ENCODE data around the gene COQ8B.

The COQ8B gene

DNA sequence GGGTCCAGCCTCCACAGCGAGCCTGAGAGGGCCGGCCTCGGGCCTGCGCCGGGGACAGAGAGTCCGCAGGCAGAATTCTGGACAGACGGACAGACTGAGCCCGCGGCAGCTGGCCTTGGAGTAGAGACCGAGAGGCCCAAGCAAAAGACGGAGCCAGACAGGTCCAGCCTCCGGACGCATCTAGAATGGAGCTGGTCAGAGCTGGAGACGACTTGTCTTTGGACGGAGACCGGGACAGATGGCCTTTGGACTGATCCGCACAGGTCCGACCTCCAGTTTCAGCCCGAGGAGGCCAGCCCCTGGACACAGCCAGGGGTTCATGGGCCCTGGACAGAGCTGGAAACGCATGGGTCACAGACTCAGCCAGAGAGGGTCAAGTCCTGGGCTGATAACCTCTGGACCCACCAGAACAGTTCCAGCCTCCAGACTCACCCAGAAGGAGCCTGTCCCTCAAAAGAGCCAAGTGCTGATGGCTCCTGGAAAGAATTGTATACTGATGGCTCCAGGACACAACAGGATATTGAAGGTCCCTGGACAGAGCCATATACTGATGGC lies 716 bp upstream of the COQ8B start:
- no peak for DNase-seq (ENCODE audit: low spot score)

DNA sequence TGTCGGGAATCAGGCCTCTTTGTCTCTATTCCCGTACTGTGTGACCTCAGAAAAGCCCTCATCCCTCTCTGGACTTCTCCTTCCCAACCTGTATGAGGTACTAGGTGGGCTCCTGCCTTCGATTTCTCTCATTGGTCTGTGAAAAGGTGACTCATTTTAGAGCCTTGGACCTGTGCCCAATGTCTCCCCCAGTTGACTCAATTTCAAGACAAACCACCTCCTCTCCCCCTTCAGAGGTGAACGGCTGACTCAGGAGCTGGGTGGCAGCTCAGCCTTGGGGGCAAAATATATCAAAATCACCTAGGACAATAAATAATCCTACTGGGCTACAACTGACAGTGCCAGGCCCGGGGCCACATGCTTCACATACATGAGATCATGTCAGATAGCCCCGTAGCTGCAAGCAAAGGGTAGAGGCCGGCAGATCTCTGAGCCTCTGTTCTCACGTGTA lies 630 bp downstream of the COQ8B start:
- DNase-seq (ENCODE audit: low spot score), result peak; percentile 91

DNA sequence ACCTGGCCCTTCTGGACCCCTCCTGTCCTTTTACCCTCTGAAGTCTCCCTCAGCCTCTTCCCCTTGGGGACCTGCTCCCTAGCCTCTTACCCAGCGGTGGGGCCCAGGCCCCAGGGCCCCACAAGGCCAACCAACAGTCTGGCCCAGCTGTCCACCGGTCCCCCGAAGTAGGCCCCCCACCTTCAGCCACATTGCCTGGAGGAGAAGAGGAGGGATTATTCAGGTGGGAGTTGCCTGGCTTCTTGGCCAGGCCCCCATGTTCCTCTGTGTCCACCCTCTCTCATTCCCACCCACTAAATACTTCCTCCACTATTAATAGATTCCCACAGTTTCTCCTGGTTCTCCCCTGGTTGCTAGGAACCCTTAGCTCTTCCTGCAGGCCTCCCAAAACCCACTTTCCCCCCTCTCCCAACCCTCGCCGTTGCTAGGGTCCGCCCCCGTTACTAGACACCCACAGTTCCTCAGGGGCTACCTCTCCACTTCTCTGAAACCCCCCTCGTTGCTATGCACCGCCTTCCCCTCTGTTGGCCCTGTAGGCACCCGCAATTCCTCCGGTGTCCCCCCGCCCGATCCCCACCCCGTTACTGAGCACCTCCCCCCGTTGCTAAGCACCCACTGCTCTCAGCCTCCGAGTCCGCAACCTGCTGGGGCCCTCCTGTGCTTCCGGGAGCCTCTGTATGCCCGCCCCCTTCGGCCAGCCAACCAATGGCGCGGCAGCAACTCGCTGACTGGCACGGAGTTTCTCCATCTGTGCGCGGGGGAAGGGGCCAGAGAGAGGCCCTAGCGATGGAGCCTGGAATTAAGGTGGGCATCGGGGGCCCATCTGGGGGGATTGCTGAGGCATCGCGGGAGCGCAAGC lies 2.0 kb downstream of the COQ8B start:
- peak; percentile 97 for DNase-seq (ENCODE audit: low spot score)

DNA sequence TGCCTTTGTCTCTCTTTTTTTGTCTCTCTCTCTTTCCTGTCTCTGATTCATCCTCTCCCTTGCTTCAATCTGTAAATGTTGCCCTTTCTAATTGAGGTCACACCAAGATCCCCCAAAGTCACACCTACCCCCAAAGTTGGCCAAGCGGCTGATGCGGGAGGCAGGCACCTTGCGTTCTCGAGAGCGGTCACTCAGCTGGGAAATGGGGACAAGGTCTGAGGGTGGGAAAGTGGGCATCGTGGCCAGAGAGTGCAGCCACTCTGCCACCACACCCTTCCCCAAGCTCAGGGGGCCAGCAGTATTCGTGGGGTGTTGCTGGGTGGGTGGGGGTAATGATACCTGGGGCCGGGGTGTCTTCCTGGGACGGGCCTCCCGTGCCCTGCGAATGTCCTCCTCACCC lies 2.7 kb downstream of the COQ8B start:
- DNase-seq (ENCODE audit: low spot score), result no peak

DNA sequence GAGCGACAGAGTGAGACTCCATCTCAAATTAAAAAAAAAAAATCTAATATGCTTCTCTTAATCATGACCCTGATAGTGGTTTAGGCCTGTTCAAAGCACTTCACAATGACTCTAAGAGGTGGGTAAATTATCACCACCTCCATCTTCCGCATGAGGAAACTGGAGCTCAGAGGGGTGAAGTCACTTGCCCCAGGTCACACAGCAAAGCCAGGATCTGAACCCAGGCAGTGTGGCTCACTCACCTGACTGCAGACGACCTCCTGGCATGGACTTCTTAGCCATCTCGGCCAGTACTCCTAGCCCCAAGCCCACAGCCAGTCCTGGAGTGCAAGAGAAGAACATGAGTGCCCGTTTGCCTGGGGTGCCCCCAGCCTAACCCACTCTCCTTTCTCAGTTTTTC lies 6.9 kb downstream of the COQ8B start:
- DNase-seq (ENCODE audit: low spot score), result no peak

DNA sequence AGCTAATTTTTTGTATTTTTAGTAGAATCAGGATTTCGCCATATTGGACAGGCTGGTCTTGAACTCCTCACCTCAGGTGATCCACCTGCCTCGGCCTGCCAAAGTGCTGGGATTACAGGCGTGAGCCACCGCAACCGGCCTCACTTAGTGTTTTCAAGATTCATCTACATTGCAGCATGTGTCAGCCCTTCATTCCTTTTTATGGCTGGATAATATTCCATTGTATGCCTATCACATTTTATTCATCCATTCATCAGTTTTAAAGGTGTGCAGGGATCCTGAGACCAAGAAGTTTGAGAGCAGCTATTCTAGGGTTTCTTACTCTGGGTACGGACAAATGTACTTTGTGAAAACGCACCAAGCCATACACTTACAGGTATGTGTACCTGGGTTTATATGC lies 9.1 kb downstream of the COQ8B start:
- no peak for DNase-seq (ENCODE audit: low spot score)

DNA sequence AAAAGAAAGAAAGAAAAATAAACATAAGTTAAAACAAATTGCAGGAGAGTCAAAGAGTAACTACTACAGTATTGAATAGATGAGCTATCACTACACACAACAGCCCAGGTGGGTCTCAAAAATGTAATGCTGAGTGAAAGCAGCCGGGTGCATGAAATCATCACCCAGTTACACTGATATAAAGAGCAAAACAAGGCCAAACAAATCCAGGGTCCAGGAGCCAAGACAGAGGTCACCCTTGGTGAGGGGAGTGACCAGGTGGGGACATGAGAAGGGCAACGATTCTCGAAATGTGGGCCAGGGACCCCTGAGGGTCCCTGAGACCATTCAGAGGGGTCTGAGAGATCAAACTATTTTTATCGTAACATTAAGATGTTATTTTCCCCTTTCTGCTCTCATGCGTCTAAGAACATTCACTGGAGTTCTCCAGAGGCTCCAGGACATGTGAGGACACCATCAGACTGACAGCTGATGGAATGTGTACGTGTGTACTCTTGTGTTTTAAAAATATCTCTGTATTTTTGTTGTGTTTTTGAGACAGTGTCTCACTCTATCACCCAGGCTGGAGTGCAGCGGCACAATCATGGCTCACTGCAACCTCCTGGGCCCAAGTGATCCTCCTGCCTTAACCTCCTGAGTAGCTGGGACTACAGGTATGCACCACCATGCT lies 10.6 kb downstream of the COQ8B start:
- no peak for DNase-seq (ENCODE audit: low spot score)

DNA sequence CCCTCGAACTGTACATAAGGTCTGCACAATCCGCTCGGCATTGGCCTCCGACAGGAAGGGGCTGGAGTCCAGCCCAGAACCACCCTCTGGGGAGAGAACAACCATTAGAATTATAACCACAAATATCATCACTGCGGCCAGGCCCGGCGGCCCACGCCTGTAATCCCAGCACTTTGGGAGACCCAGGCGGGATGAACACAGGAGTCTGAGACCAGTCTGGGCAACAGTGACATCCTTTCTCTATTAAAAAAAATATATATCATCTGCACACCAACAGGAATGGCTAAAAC lies 11.4 kb downstream of the COQ8B start:
- no peak for DNase-seq (ENCODE audit: low spot score)

DNA sequence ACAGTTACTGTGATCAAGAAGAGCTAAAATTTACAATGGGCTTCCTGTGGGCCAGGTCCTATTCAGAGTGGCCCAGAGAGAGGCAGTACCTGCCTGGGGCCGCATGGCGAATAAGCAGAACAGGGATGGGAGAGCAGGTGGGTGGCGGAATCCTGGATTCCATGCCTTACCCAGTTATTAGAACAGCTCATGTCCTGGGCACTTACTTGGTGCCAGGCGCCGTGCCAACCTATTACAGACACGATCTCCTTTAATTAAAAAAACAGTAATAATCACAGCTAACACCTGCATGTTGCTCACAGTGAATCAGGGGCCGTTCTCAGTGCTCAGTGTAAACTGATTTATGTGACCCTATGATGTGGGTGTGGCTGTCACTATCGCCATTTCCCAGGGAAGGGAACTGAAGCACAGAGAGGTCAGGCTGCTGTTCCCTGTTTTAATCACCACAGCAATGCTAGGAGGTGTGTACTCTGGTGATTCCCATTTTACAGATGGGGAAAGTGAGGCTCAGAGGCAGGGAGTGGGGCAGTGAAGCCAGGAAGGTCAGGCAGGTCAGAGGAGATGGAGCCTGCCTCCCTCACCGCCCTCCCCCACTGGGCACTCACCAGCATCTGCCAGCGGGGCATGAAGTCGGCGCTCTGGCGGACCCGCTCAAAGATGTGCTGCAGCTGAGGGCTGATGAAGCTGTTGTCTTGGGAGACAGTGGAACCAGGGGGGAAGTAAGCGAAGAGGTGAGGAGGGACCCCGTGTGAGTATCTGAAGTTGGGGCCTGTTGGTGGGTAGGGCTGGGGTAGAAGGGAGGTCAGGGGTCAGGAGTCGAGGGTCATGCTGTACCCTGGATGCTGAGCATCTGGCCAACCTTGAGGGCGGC lies 12.0 kb downstream of the COQ8B start:
- no peak for DNase-seq (ENCODE audit: low spot score)

DNA sequence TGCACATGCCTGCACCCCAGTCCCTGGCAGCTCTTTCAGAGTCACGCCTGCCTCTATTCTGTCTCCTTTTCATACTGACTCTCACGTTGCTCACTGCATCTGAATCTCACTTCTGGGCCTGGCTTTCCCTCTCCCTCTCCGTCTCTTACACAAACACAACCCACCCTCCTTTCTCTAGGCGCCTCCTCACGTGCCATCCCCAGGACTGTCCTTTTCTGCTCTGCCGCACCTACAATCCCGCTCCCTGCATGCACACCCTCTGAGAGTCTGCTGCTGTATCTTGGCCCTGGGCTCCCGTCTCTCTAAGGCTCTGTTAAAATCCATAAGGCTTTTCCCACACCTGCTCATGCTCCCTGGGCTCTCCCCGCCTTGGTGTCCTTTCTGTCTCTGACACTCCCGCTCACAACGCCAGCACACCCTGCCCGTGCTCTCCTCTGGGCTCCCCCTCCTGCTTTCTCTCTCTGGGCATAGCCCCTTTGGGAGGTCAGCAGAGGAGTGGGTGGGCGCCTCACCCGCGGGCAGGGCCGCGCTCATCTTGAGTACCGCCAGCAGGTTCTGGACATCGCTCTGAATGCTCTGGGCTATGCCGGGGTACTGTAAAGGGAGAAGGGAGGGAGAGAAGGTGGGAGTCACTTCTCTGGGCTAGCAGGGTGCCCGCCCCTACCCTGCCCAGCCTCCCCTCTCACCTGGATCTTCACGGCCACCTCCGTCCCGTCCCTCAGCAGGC lies 13.5 kb downstream of the COQ8B start:
- no peak for DNase-seq (ENCODE audit: low spot score)

DNA sequence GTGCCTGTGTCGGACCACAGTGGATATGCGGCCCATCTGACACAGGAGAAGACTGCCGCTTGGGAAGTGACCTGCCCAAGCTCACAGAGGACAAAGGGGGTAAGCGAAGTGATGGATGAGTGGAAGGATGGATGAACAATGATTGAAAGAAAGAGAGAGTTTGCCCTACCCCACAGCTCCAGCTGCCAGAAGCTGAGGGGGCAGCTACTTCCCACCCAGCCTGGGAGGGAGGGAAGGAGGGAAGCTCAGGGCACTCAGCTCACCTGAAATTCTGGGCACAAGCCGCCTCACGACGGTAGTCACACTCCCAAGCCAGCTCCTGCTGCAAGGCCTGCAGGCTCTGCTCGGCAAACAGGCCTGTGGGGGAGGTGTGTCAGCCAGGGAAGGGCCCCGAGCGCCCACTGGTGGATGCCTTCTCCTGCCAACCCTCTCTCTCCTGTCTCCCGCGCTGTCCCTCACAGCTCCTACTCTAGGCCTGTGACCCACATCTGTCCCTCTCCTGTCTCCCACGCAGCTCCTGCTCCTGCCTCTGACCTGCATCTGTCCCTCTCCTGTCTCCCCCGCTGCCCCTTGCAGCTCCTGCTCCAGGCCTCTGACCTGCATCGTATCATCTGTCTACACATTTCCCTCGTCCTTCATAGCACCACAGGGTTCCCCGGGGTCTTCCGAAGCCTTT lies 14.2 kb downstream of the COQ8B start:
- DNase-seq (ENCODE audit: low spot score), result no peak

DNA sequence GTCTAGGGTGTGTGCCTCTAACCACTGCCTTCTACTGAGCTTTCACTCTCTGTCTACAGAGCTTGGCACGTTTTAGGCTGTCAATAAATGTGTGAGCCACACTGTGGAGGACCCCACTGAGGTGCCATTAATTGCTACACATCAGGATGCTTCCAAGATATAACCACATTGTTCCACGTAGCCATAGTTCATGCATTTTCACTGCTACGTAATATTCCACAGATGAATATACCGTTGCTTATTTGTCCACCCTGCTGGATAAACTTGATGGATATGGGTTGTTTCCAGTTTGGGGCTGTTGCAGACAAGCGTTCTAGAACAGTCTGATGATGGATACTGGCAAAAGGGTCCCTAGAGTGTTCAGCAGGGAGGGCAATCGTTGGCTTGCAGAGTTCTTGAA lies 14.9 kb downstream of the COQ8B start:
- no peak for DNase-seq (ENCODE audit: low spot score)

DNA sequence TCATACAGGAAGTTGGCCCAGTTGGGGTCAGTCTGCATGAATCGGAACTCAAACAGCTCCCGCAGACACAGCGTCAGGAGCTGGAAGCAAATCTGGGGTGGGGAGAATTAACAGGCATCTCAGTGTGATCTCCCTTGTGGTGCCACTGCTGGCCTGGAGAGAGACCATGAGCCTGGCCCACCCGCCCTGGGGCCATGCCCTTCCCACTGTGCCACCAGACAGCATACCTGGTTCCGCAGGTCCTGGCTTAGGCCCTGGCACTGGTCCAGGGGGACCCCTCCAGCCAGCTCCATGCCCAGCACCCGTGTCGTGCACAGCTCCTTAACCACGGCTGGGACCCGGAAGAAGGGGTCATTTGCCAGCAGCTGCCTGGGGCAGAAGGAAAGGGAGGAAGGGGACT lies 16.6 kb downstream of the COQ8B start:
- DNase-seq (ENCODE audit: low spot score), result no peak

DNA sequence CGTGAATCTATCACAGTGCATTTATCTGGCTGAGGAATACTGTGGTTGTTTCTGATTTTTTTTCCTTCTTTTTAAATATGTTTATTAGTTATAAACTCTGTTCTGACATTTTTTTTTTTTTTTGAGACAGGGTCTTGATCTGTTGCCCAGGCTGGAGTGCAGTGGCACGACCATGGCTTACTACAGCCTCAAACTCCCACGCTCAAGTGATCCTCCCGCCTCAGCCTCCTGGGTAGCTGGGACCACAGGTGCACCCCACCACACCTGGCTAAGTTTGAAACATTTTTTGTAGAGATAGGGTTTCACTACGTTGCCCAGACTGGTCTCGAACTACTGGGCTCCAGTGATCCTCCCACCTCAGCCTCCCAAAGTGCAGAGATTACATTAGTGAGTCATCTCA lies 19.7 kb downstream of the COQ8B start:
- DNase-seq (ENCODE audit: low spot score), result no peak

DNA sequence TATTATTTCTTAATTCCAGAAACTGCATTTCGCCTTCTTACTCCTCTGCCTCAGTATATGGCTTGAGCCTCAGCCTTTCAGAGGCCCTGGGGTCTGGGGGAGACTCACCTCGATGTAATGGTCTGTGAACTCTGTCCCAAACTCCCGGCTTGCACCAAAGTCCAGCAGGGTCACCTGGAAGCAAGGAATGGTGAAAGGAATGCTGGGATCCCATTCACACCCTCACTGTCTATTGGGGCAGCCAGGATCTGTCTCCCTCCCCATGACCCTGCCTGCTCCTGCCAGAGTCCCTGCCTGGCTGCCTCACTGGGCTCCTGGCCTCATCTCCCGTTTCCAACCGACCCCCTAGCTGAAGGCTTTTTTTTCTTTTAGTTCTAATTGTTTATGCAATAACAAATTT lies 20.8 kb downstream of the COQ8B start:
- no peak for DNase-seq (ENCODE audit: low spot score)

DNA sequence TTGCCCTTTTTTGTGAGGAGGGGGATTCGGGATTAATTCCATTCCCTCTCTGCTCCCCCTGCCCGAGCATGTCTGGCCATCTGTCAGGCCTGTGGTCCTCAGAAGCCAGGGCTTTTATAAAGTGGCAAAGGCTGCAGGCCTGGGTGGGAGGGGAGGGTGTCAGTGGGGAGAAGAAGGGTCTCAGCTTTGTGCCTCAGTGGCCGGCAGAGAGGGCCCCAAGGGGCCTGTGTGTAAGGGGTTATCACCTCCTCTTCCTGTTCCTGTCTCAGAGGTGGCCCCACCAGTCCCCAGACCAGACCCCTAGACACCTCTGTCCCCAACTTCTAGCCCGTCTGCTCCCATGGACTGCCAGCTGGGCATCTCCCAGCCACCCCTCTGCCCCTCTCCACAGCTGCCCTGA lies 22.8 kb downstream of the COQ8B start:
- DNase-seq (ENCODE audit: low spot score), result no peak

DNA sequence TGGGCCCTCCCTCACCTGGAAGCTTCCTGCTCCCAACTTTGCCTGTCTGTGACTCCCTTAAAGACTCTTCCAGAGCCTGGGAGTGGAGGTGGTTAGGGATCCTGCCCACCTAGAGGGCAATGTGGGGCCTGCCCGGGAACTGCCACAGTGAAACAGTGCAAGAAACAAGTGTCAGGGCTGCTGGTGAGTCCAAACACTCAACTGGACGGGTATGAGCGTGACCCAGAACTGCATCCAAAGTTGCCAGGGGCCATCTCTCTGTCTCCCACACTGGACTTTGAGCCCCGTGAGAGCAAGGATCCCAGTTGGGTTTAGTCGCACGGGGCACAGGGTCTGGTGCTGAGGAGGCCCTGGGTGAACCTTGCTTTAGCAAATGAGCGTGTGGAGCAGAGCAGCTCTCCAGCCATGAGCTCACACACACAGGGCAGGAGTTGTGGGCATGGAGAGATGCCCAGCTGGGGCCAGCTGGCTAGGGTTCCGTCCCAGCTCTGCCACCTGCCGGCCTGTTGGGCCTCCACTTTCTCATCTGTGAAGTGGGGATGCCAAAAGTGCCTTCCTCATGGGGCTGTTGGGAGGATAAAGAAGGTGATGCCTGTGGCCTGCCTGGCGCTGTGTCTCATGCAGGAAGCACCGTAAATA lies 23.4 kb downstream of the COQ8B start:
- DNase-seq (ENCODE audit: low spot score), result no peak

DNA sequence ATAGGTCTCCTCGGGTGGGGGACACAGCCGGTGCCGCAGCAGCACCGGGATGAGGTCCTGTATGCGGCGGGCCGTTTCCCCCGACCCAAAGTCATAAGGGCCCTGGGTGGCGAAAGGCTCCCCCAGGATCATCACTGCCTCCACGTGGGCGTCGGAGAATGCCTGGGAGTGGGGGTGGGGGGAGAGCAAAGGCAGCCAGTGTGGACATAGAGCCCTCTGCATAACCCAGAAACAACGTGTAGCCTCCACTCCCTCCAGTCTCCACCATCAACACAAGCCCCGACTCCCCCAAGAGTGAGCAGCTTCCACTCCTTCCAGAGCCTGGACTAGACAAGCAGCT lies 24.5 kb downstream of the COQ8B start:
- DNase-seq (ENCODE audit: low spot score), result no peak

DNA sequence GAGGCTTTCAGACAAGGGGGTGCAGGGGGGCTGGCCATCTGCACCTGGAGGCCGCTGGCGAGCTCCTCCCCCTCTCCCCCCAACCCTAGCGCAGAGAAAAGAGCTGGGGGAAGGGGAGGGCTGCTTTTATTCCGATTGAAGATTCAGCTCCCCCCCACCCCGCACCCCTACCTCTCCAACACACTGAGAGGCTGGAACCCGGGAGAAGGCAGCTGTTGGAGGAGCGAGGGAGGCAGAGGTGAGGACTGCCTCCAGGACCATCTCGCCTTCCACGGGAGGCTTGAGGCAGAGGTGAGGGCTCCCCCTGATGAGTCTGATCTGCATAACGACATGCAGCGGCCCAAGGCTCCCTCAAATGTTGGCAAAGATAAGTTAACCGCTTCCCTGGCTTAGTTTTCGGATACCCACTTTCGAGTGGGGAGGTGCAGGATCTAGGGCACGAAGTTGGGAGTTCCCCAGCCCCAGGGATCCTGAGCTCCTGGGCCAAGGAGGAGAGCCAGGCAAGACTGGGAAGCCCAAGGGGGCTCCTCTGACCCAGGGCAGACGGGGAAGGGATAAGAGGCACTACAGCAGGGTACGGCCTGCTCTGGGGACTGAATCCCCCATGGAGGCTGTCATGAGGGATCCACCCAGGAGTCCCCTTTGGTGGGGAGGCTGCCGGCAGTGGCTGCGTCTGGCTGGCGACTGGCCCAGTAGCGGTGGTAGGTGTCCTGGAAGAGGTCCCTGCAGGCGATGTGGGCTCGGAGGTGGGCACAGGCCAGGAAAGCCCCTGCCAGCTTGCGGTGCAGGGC lies 25.1 kb downstream of the COQ8B start:
- DNase-seq (ENCODE audit: low spot score), result no peak
